DND-41 (cell line): ENCODE measurements around the gene RYR2.

ENCODE experiments used
- ATAC-seq: fragments of 200-7000 bp; cut with Tn5 transposase; 3 replicates; pipeline ENCODE4 v1.9.1; 2021; ENCODE audit warnings: low read depth; ENCODE audit not compliant: insufficient read depth
- DNase-seq: peaks from one replicate; pipeline ENCODE4 v3.0.0-alpha.2; 2020
- H2AFZ ChIP-seq: 2 replicates; pipeline ENCODE4 v1.6.0; 2012; ENCODE audit warnings: low read depth, low read length
- H3K27ac ChIP-seq: 2 replicates; pipeline ENCODE4 v1.5.1; 2012; ENCODE audit warnings: low read length, inconsistent platforms
- H3K27me3 ChIP-seq: fragments of 200-600 bp; sonication (generic); 2 replicates; pipeline ENCODE4 v1.6.0; 2012; ENCODE audit warnings: low read length, mild to moderate bottlenecking, inconsistent platforms; ENCODE audit not compliant: insufficient read depth, poor library complexity
- H3K36me3 ChIP-seq: 2 replicates; pipeline ENCODE4 v1.5.1; 2012; ENCODE audit warnings: low read length, inconsistent platforms; ENCODE audit not compliant: insufficient read depth
- H3K4me1 ChIP-seq: 2 replicates; pipeline ENCODE4 v1.5.1; 2012; ENCODE audit warnings: mild to moderate bottlenecking, low read length; ENCODE audit not compliant: insufficient read depth
- H3K4me2 ChIP-seq: 2 replicates; pipeline ENCODE4 v1.6.0; 2012; ENCODE audit warnings: mild to moderate bottlenecking, moderate library complexity, low read length, inconsistent platforms; ENCODE audit not compliant: insufficient read depth
- H3K4me3 ChIP-seq, 2 experiments: fragments of 200-600 bp in 1 of 2; shearing (Covaris generic) in 1 of 2; 2 replicates each; pipeline ENCODE4 v1.5.1; 2012 to 2016; ENCODE audit warnings: inconsistent platforms in 2 of 2, low read length in 2 of 2, mild to moderate bottlenecking in 2 of 2, low read depth in 1 of 2, moderate library complexity in 1 of 2
- H3K79me2 ChIP-seq: 2 replicates; pipeline ENCODE4 v1.6.0; 2012; ENCODE audit warnings: low read length, inconsistent platforms; ENCODE audit not compliant: insufficient read depth
- H3K9ac ChIP-seq: 2 replicates; pipeline ENCODE4 v1.6.0; 2012; ENCODE audit warnings: low read depth, mild to moderate bottlenecking, inconsistent platforms, low read length, moderate library complexity
- H3K9me3 ChIP-seq: 2 replicates; pipeline ENCODE4 v1.5.1; 2012; ENCODE audit warnings: low read length, moderate library complexity, mild to moderate bottlenecking, inconsistent platforms; ENCODE audit not compliant: insufficient read depth, severe bottlenecking
- H4K20me1 ChIP-seq: 2 replicates; pipeline ENCODE4 v1.6.0; 2012; ENCODE audit warnings: low read length; ENCODE audit not compliant: insufficient read depth
- CTCF ChIP-seq: IDR thresholded peaks from 2 replicates; pipeline ENCODE4 v1.5.1; 2012; ENCODE audit warnings: borderline replicate concordance, low read length, moderate library complexity, mild to moderate bottlenecking; ENCODE audit not compliant: poor library complexity, severe bottlenecking; ENCODE audit errors: extremely low read depth
- EZH2 ChIP-seq: IDR thresholded peaks from 3 replicates; pipeline ENCODE4 v1.6.1; 2012; ENCODE audit warnings: borderline replicate concordance, low read depth, mild to moderate bottlenecking, moderate library complexity, low read length, inconsistent platforms; ENCODE audit not compliant: severe bottlenecking

RYR2 gene

GRCh38 chr1:237152506-237153335 is 110.7 kb downstream of the RYR2 start:
- Histone ChIP-seq H3K79me2 (no peaks in the 10 kb centered on the region), H3K36me3 (no peaks in the 10 kb centered on the region), H4K20me1 (no peaks in the 10 kb centered on the region), H3K27ac (no peak overlapping the region), H2AFZ (no peak overlapping the region), H3K4me1 (no peaks in the 10 kb centered on the region), H3K4me3 (no peak overlapping the region), H3K27me3 (no peaks in the 10 kb centered on the region), H3K4me2 (no peak overlapping the region), H3K9ac (no peak overlapping the region), H3K9me3 (no peaks in the 10 kb centered on the region)
- DNase-seq, result no peak
- TF ChIP-seq EZH2, result no peak
- no peak for TF ChIP-seq CTCF
- ATAC-seq, result no peak

- H3K27me3 ChIP-seq, result no peaks in the 10 kb centered on the region
- H3K4me1 ChIP-seq, result no peaks in the 10 kb centered on the region
- TF ChIP-seq EZH2, result no peak
- TF ChIP-seq CTCF, result no peak
- H3K79me2 ChIP-seq, result no peaks in the 10 kb centered on the region
- no peak overlapping the region for H3K4me3 ChIP-seq
- no peak overlapping the region for H3K4me2 ChIP-seq
- no peaks in the 10 kb centered on the region for H3K9me3 ChIP-seq
- H2AFZ ChIP-seq, result no peak overlapping the region
- no peak overlapping the region for H3K27ac ChIP-seq
- no peaks in the 10 kb centered on the region for H4K20me1 ChIP-seq
- no peak overlapping the region for H3K9ac ChIP-seq
- DNase-seq, result no peak
- ATAC-seq, result no peak
- H3K36me3 ChIP-seq, result no peaks in the 10 kb centered on the region
Measured at GRCh38 chr1:237154157-237154556, 112.2 kb downstream of the RYR2 start.

GRCh38 chr1:237164406-237165352 is 122.7 kb downstream of the RYR2 start:
- TF ChIP-seq CTCF, result no peak
- TF ChIP-seq EZH2, result no peak
- Histone ChIP-seq H3K4me3 (no peak overlapping the region), H3K9me3 (no peaks in the 10 kb centered on the region), H3K79me2 (no peaks in the 10 kb centered on the region), H3K27me3 (peaks cover 4% of the 10 kb centered on the region), H3K4me2 (no peak overlapping the region), H2AFZ (no peak overlapping the region), H3K9ac (no peak overlapping the region), H3K27ac (no peak overlapping the region), H3K4me1 (no peaks in the 10 kb centered on the region), H3K36me3 (no peaks in the 10 kb centered on the region), H4K20me1 (no peaks in the 10 kb centered on the region)
- ATAC-seq (no peak), DNase-seq (no peak)
